Measurements from ENCODE around the gene DUSP5. TPM values are rescaled to one million over a fixed set of nuclear protein-coding genes. Genes with fewer than 3 reads are reported as not detected.

DUSP5 gene
- total RNA-seq, 1 donor from 2014 or later: 15.0 TPM

- intact Hi-C loops (cut with micrococcal nuclease): no loop called here
- no peak for TF ChIP-seq CTCF (IDR thresholded peaks at IDR 0.05; ENCODE audit: borderline replicate concordance)
- H3K9me3 ChIP-seq (replicated peaks): no peaks in the 10 kb centered on the region
- H3K27me3 ChIP-seq (ENCODE audit: low read depth): no peaks in the 10 kb centered on the region
- H3K4me1 ChIP-seq: peaks cover 28% of the 10 kb centered on the region
- no peaks in the 10 kb centered on the region for H3K36me3 ChIP-seq
- H3K27ac ChIP-seq (replicated peaks): no peak overlapping the region
- H3K4me3 ChIP-seq: no peak overlapping the region
- no peak for DNase-seq
Measured at GRCh38 chr10:110488940-110489339, 8.8 kb upstream of the DUSP5 start.

GRCh38 chr10:110490640-110491039 is 7.1 kb upstream of the DUSP5 start:
- no peak for DNase-seq
- Histone ChIP-seq H3K36me3 (no peaks in the 10 kb centered on the region), H3K27me3 (ENCODE audit: low read depth) (no peaks in the 10 kb centered on the region), H3K9me3 (replicated peaks) (no peaks in the 10 kb centered on the region), H3K4me3 (no peak overlapping the region), H3K4me1 (peaks cover 31% of the 10 kb centered on the region), H3K27ac (replicated peaks) (no peak overlapping the region)
- no peak for TF ChIP-seq CTCF (IDR thresholded peaks at IDR 0.05; ENCODE audit: borderline replicate concordance)
- intact Hi-C loops (cut with micrococcal nuclease): no loop called here

- Histone ChIP-seq H3K4me3 (no peak overlapping the region), H3K27ac (replicated peaks) (no peak overlapping the region), H3K9me3 (replicated peaks) (no peaks in the 10 kb centered on the region), H3K36me3 (no peaks in the 10 kb centered on the region), H3K4me1 (peaks cover 38% of the 10 kb centered on the region), H3K27me3 (ENCODE audit: low read depth) (no peaks in the 10 kb centered on the region)
- DNase-seq: no peak
- TF ChIP-seq CTCF (IDR thresholded peaks at IDR 0.05; ENCODE audit: borderline replicate concordance): no peak
- intact Hi-C loops (cut with micrococcal nuclease): no loop called here
Measured at GRCh38 chr10:110491346-110491745, 6.4 kb upstream of the DUSP5 start.

GRCh38 chr10:110492069-110492822 is 5.5 kb upstream of the DUSP5 start:
- Histone ChIP-seq H3K4me1 (peaks cover 41% of the 10 kb centered on the region), H3K27ac (replicated peaks) (no peak overlapping the region), H3K4me3 (no peak overlapping the region), H3K36me3 (no peaks in the 10 kb centered on the region), H3K9me3 (replicated peaks) (no peaks in the 10 kb centered on the region), H3K27me3 (ENCODE audit: low read depth) (no peaks in the 10 kb centered on the region)
- no peak for TF ChIP-seq CTCF (IDR thresholded peaks at IDR 0.05; ENCODE audit: borderline replicate concordance)
- intact Hi-C loops (cut with micrococcal nuclease): no loop called here
- no peak for DNase-seq

- Histone ChIP-seq H3K4me1 (peaks cover 48% of the 10 kb centered on the region), H3K9me3 (replicated peaks) (no peaks in the 10 kb centered on the region), H3K4me3 (no peak overlapping the region), H3K36me3 (no peaks in the 10 kb centered on the region), H3K27ac (replicated peaks) (no peak overlapping the region), H3K27me3 (ENCODE audit: low read depth) (no peaks in the 10 kb centered on the region)
- no peak for TF ChIP-seq CTCF (IDR thresholded peaks at IDR 0.05; ENCODE audit: borderline replicate concordance)
- no peak for DNase-seq
- intact Hi-C loops (cut with micrococcal nuclease): no loop called here
Measured at GRCh38 chr10:110493832-110494426, 3.8 kb upstream of the DUSP5 start.
